ENCODE results near the gene ACO2.
A peak's percentile ranks its signal among the peaks of the same experiment; 100 is the strongest.

ACO2 gene

DNA sequence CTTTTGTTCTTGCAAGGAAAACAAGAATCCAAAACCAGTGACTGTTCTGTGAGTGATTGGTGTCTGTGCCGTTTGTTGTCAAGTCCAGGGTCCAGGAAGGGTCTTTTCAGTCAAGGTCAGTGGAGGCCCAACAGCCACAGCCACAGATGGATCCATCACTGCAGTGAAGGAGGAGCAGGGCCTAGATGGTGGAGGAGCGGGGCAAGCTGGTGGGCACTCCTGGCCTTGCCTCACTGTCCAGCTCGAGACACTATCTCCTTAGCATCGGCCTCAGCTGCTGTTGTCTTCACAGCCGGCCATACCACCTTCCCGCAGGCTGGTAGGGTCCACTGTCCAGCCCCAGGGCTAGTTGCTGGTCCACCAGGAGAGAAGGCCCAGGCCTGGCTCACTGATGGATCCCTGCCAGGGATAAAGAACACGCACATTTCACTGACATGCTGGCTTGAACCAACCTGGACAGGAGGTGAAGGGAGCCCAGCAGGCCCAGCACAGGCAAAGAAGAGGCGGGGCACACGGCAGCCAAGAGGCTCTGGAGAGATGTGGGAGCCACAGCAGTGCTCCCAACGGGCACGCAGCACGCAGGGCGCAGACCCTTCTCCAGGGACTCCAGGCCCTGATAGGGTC lies 60.1 kb downstream of the ACO2 start:
- TF ChIP-seq, protein P1, sequence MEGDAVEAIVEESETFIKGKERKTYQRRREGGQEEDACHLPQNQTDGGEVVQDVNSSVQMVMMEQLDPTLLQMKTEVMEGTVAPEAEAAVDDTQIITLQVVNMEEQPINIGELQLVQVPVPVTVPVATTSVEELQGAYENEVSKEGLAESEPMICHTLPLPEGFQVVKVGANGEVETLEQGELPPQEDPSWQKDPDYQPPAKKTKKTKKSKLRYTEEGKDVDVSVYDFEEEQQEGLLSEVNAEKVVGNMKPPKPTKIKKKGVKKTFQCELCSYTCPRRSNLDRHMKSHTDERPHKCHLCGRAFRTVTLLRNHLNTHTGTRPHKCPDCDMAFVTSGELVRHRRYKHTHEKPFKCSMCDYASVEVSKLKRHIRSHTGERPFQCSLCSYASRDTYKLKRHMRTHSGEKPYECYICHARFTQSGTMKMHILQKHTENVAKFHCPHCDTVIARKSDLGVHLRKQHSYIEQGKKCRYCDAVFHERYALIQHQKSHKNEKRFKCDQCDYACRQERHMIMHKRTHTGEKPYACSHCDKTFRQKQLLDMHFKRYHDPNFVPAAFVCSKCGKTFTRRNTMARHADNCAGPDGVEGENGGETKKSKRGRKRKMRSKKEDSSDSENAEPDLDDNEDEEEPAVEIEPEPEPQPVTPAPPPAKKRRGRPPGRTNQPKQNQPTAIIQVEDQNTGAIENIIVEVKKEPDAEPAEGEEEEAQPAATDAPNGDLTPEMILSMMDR (IDR thresholded peaks at IDR 0.05; ENCODE audit: extremely low read depth, missing control alignments), result no peak

DNA sequence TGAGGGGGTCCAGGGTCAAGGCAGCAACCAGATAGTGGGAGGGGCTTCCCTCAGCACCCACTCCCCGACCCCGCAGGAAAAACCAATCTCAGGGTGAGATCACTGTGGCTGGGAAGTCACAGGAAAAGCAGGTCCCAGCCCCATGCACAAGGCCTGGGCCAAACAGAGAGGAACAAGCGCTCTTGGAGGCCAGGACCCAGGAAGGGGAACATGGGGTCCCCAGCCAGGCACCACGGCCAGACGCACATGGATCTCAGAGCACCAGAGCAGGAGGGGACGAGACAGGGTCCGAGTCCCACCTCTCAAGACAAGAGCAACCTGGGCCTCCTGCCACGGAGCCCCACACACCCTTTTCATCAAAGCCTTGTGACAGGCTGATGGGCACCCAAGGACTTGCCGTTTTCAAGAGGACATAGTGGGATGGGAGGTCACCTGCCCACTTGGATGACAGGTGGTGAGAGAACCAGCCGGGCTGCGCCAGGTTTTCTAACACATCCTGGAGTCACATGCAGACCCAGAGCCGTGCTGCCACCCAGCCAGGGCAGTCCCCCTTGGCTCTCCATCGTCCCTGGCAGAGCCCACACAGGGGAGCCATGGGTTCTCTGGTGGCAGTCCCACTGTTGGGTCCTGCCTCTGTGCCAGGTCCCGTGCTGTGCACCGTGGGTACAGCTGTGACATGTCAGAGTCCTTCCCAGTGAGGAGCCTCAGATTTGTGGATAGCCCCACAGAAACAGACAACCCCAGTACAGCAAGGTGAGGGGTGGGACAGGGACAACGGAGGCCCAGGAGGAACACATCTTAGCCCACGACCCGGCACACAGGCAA lies 62.2 kb downstream of the ACO2 start:
- TF ChIP-seq, protein P1 (IDR thresholded peaks at IDR 0.05; ENCODE audit: extremely low read depth, missing control alignments), result no peak
- DNase-seq (ENCODE audit: low spot score), result no peak

More for the DNA sequence above, 60.1 kb downstream of the ACO2 start:
- no peak for DNase-seq (ENCODE audit: low spot score)

DNA sequence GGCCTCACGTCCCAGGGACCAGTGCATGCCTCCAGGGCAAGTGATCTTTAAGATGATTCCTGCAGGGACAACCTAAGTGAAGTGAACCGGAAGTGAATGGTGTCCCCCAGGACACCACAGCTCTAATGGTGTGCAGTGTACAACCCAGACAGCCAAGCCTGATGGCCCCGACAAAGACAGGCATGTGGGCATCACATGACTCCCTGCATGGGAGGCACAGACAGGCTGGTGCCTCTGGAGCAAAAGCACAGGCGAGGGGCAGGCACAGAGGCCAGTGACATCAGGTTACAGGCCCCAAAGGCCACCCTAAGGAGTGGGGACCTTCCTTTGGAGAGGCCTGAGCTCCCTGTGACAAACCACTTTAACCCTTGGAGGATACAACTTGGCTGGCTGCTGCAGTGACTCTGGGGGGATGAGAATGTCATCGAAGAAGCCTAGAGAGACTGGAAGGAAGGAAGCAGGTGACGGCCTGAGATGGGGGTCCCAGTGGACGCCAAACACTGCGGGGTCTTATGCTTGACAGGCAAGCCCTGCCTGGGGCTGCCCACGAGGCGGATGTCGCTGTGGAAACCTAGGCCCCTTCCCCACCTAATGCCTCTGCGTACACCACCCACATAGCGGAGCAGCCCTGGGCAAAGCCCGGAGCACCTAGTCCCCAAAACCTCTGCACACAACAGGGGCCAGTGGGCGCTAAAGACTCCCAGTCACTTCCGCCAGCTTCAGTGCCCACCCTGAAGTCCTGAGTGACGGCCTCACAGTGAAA lies 63.0 kb downstream of the ACO2 start:
- no peak for DNase-seq (ENCODE audit: low spot score)
- TF ChIP-seq, protein P1 (IDR thresholded peaks at IDR 0.05; ENCODE audit: extremely low read depth, missing control alignments), result no peak

DNA sequence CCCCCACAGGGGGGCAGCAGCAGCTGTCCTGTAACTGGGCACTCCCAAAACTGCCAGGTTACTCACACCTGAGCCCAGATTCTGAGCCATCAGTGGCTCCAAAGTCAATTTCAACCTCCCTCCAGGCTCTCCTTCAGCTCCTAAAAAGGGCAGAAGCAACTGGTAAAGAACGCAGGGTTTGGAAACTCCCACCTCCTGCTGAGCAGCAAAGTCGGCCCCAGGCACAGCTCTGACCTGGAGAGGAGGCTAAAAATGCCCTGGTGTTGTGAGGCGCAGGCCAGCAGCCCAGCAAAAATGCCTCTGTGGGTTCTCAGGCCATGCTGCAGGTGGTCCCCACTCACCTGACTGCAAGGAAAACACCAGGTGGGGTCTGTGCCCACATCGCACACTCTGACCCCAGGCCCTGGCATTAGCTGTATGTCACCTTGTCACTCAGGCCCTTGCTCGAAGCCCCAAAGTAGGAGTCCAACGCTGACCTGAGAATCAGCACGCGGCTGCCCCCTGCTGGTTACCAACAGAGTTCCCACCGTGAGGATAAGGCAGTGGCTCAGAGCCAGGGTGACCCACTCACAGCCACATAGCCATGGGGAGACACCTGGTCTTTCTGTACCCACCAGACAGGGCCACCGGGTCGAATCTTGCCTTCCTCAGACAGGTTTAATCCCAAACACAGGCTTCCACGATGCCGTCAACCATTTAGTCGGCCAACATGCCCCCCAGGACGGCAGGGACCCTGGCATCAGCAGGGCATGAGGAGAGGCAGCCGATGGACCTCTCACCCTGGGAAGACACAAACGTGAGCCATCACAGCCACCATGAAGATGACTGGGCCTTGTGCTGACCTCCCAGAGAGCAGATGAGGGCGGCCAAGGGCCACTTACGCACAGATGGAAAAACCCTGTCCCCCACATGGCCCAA lies 64.2 kb downstream of the ACO2 start:
- DNase-seq (ENCODE audit: low spot score), result peak; percentile 76
- TF ChIP-seq, protein P1 (IDR thresholded peaks at IDR 0.05; ENCODE audit: extremely low read depth, missing control alignments), result peak; percentile 84

DNA sequence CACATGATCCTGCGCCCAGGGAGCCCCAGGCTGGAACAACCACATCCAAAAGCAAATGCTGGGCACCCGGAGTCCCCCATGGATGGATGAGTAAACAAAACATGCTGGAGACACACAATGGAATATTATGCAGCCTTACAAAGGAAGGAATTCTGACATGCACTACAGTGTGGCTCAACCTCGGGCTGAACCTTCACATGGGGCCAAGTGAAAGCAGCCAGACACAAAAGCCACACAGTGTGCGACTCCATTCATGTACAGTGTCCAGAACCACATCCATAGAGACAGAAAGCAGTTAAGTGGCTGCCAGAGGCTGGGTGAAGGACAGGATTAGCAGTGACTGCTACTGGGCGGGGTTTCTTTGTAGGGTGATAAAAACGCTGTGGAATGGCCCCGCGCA lies 65.3 kb downstream of the ACO2 start:
- TF ChIP-seq, protein P1 (IDR thresholded peaks at IDR 0.05; ENCODE audit: extremely low read depth, missing control alignments), result no peak
- DNase-seq (ENCODE audit: low spot score), result no peak

DNA sequence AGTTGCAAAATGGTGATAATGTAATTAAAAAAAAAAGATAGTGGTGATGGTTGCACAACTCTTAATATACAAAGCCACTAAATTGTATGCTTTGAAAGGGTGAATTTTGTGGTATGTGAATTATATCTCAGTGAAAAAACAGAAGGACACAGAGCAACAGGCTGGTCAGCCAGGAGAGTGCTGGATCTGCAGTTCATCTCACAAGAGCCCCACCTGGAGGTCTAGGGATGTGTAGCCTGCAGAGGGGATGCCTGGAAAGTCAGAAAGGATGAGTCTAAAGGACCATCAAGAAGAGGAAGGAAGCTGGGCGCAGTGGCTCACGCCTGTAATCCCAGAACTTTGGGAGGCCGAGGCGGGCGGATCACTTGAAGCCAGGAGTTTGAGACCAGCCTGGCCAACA lies 66.3 kb downstream of the ACO2 start:
- TF ChIP-seq, protein P1 (IDR thresholded peaks at IDR 0.05; ENCODE audit: extremely low read depth, missing control alignments), result no peak
- DNase-seq (ENCODE audit: low spot score), result no peak

Data from GM20000 (cell line).